Esophagus muscularis mucosa (tissue), 4 donors: ENCODE results near the gene STUM. TPM values are rescaled to one million over a fixed set of nuclear protein-coding genes. Genes with fewer than 3 reads are reported as not detected.
"Not testable (repeated sequence)": the region's sequence is repeated elsewhere in the genome, so short reads cannot be mapped to it uniquely, and the experiment has no call there.

Experiments
- DNase-seq: peaks from one replicate; pipeline ENCODE4 v3.0.0-alpha.2; 2017; ENCODE audit errors: extremely low spot score
- H3K27ac ChIP-seq, 4 donors: fragments of 200-600 bp; sonication (generic); replicated peaks in 1 of 4; 1 replicate in 3 of 4; 2 replicates in 1 of 4; pipeline ENCODE4 v1.5.1; 2016 to 2019; ENCODE audit warnings: mild to moderate bottlenecking in 1 of 4
- H3K27me3 ChIP-seq, 4 donors: fragments of 200-600 bp; sonication (generic); one replicate each; pipeline versions ENCODE4 v1.5.1 to v1.6.0; 2016 to 2019
- H3K36me3 ChIP-seq, 4 donors: fragments of 200-600 bp; sonication (generic); one replicate each; pipeline ENCODE4 v1.5.1; 2016 to 2019
- H3K4me1 ChIP-seq, 4 donors: fragments of 200-600 bp; sonication (generic); one replicate each; pipeline ENCODE4 v1.5.1; 2016 to 2019
- H3K4me3 ChIP-seq, 4 donors: fragments of 200-600 bp; sonication (generic); 1 replicate in 2 of 4; 2 replicates in 2 of 4; pipeline ENCODE4 v1.5.1; 2016 to 2019; ENCODE audit warnings: mild to moderate bottlenecking in 4 of 4, moderate library complexity in 1 of 4
- H3K9me3 ChIP-seq, 4 donors: fragments of 200-600 bp; sonication (generic); 1 replicate in 3 of 4; 2 replicates in 1 of 4; pipeline ENCODE4 v1.5.1; 2016 to 2019
- CTCF ChIP-seq, 3 experiments: fragments of 200-600 bp in 2 of 3; fragments of 450-650 bp in 1 of 3; sonication (generic) in 2 of 3; IDR thresholded peaks; one replicate each; pipeline ENCODE4 v1.5.1; 2017 to 2019; ENCODE audit warnings: antibody characterized with exemption in 3 of 3, mild to moderate bottlenecking in 2 of 3, moderate library complexity in 1 of 3
- EP300 ChIP-seq: sonication (generic); formaldehyde crosslinking; IDR thresholded peaks from one replicate; pipeline ENCODE4 v1.6.1; 2017; ENCODE audit warnings: antibody characterized with exemption
- POLR2A ChIP-seq: fragments of 450-650 bp; IDR thresholded peaks from one replicate; pipeline ENCODE4 v1.6.1; 2017; ENCODE audit warnings: antibody characterized with exemption, moderate library complexity, mild to moderate bottlenecking, low read depth
- POLR2AphosphoS5 ChIP-seq, 2 donors: sonication (generic); formaldehyde crosslinking; IDR thresholded peaks; one replicate each; pipeline ENCODE4 v1.6.1; 2017; ENCODE audit warnings: antibody characterized with exemption in 2 of 2
- WGBS: methylation state at CpG from one replicate; pipeline ENCODE4 v1.1.5; 2018; 5-methylcytosine and 5-hydroxymethylcytosine counted together
- intact Hi-C: fragments of 100-400 bp; cut with DNase I; formaldehyde crosslinking; loops from one replicate; pipeline ENCODE4 v1.15.1; 2023
- total RNA-seq, 4 donors: library from RNA; depleted of rRNA; stranded (reverse); fragments of >200 nt; gene quantifications; one replicate each; pipeline versions ENCODE4 v1.1.0 to v1.2.1, GENCODE V29; 2016

The STUM gene
- total RNA-seq, 4 donors from 2014 or later: 3.1 to 7.6 (median 6.3) TPM

- WGBS: 68% methylated on average over 13 of the region's 18 CpGs
- intact Hi-C loops: loop anchor here (1.0 kb wide), 1 partner anchor 62 kb away; no protein-coding TSS in a partner anchor
- no peaks in the 10 kb centered on the region for H3K27me3 ChIP-seq
- no peaks in the 10 kb centered on the region for H3K36me3 ChIP-seq
- H3K27ac ChIP-seq: no peak overlapping the region
- DNase-seq: no peak
- no peaks in the 10 kb centered on the region for H3K9me3 ChIP-seq
- no peak overlapping the region for H3K4me3 ChIP-seq
- TF ChIP-seq CTCF (IDR thresholded peaks at IDR 0.05) (peak; percentile 76 to 90 (median 82)), EP300 (no peak)
- H3K4me1 ChIP-seq: peaks cover 15 to 34% (median 30%) of the 10 kb centered on the region in 4 donors
These were observed 60.3 kb downstream of the STUM start for GRCh38 chr1:226608699-226609505.

- Histone ChIP-seq H3K27ac (no peak overlapping the region), H3K27me3 (no peaks in the 10 kb centered on the region), H3K4me1 (peaks cover 4 to 24% (median 20%) of the 10 kb centered on the region in 4 donors), H3K4me3 (no peak overlapping the region), H3K9me3 (no peaks in the 10 kb centered on the region), H3K36me3 (no peaks in the 10 kb centered on the region)
- no peak for DNase-seq
- WGBS: 85% methylated on average over 9 of the region's 11 CpGs
- no peak for TF ChIP-seq CTCF (IDR thresholded peaks at IDR 0.05)
- TF ChIP-seq POLR2AphosphoS5 (IDR thresholded peaks at IDR 0.05): no peak
- TF ChIP-seq EP300: no peak
- TF ChIP-seq POLR2A: no peak
- intact Hi-C loops: loop anchor here (1.0 to 5.0 kb wide), 2 partner anchors 63 to 188 kb away; no protein-coding TSS in a partner anchor
These were observed 61.4 kb downstream of the STUM start for GRCh38 chr1:226609836-226610455.

GRCh38 chr1:226610671-226611070, 62.1 kb downstream of the STUM start:
- H3K27me3 ChIP-seq: no peaks in the 10 kb centered on the region
- H3K36me3 ChIP-seq: no peaks in the 10 kb centered on the region
- no peaks in the 10 kb centered on the region for H3K9me3 ChIP-seq
- H3K27ac ChIP-seq: no peak overlapping the region
- TF ChIP-seq POLR2AphosphoS5 (IDR thresholded peaks at IDR 0.05) (no peak), POLR2A (no peak), CTCF (IDR thresholded peaks at IDR 0.05) (no peak), EP300 (no peak)
- no peak for DNase-seq
- H3K4me3 ChIP-seq: no peak overlapping the region
- H3K4me1 ChIP-seq: peaks cover 0 to 22% (median 15%) of the 10 kb centered on the region in 4 donors
- 89% methylated on average over 4 of the region's 7 CpGs for WGBS
- intact Hi-C loops: loop anchor here (5.0 kb wide), 1 partner anchor 188 kb away; no protein-coding TSS in a partner anchor

- Histone ChIP-seq H3K9me3 (no peaks in the 10 kb centered on the region), H3K4me3 (no peak overlapping the region), H3K27ac (no peak overlapping the region), H3K4me1 (peaks cover 0 to 20% (median 10%) of the 10 kb centered on the region in 4 donors), H3K36me3 (no peaks in the 10 kb centered on the region), H3K27me3 (no peaks in the 10 kb centered on the region)
- 59% methylated on average over 8 of the region's 8 CpGs for WGBS
- TF ChIP-seq POLR2A: no peak
- no peak for TF ChIP-seq EP300
- no peak for TF ChIP-seq POLR2AphosphoS5 (IDR thresholded peaks at IDR 0.05)
- no peak for TF ChIP-seq CTCF (IDR thresholded peaks at IDR 0.05)
- DNase-seq: no peak
- intact Hi-C loops: loop anchor here (5.0 kb wide), 1 partner anchor 189 kb away; no protein-coding TSS in a partner anchor
These were observed 62.7 kb downstream of the STUM start for GRCh38 chr1:226611301-226611700.

GRCh38 chr1:226611980-226612379, 63.4 kb downstream of the STUM start:
- DNase-seq, H3K36me3 ChIP-seq, H3K4me3 ChIP-seq, H3K27me3 ChIP-seq, H3K9me3 ChIP-seq, H3K27ac ChIP-seq: not testable (repeated sequence)
- intact Hi-C loops: loop anchor here (5.0 kb wide), 1 partner anchor 190 kb away; no protein-coding TSS in a partner anchor
- WGBS: 85% methylated on average over 6 of the region's 6 CpGs
- peaks cover 0 to 14% (median 5%) of the 10 kb centered on the region in 4 donors for H3K4me1 ChIP-seq
